GM21576 (cell line): ENCODE measurements around the gene RBM45.
"Not testable (repeated sequence)": the region's sequence is repeated elsewhere in the genome, so short reads cannot be mapped to it uniquely, and the experiment has no call there.

ENCODE experiments used
- ATAC-seq: cut with Tn5 transposase; IDR thresholded peaks from one replicate; pipeline ENCODE4 v1.9.1; 2021; ENCODE audit warnings: mild to moderate bottlenecking, moderate library complexity; ENCODE audit not compliant: unreplicated experiment

RBM45 gene

DNA sequence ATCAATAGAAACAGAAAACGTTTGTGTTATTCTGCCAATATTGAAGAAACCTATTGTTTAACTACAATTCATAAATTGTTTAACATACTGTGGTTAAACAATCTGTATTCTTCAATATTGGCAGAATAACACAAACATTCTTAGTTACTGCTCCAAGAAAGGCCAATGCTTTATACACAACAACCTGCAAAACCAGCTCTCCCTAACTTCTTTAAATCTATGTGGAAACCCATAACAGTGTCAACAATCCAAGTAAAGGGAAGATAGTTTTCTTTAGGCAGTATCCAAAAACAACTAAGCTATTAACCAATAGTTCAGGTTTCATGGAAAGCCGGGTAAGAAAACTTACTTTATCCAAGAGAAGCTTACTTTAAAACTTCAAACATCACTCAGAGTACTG, 6.2 kb upstream of the RBM45 start:
- no peak for ATAC-seq

DNA sequence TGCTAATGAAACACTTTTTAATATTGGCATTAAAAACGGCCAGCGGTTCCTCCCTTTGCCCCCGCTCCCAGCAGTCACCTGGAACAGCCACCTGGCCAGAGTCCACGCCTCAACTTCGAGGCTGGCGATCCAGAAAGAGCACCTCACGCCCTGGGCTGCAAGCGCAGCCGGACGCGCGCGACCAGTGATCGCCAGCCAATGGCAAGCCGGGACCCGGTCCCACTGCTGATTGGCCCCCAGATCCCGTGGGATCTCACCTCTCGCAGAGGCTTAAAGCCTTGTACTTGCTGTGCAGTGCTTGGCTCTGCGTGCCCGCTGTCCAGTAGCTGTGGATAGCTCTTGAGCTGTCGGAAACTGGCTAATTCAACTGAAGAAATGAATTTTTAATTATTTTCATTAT, 4.1 kb upstream of the RBM45 start:
- no peak for ATAC-seq

DNA sequence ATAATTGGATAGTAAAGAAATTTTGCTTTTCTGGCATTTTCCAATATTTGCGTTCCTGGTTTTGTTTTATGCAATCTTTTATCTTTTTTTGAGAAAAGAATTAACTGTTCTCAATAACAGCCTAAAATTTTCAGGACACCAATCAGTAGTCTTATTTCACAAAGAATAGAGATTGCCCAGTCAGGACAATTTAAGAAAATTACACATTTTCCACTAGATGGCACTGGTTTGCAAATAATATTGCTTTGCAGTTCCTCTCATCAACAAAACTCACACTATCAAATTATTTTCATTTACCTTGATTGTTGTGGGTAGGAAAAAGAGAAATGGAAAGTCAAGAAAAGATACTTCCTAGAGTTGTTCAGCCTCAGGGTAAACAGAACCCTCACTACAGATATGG, 2.4 kb upstream of the RBM45 start:
- ATAC-seq: no peak

DNA sequence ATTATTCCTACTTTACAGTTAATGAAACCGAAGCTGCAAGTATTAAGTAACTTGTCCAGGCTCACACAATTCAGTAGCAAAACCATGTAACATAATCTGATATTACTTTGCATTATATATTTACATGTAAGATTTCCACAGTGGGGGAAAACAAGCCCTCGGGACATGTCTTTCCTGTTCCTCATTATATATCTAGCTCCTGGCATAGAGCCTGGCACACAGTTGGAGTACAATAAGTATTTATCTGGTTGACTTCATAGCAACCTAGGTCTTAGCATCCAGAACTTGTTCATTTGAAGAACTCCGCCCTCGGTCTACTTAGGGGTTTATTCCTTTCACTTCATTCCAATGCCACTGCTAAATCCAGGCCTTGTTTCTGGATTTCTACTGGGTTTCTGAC, 1.6 kb upstream of the RBM45 start:
- ATAC-seq: no peak

DNA sequence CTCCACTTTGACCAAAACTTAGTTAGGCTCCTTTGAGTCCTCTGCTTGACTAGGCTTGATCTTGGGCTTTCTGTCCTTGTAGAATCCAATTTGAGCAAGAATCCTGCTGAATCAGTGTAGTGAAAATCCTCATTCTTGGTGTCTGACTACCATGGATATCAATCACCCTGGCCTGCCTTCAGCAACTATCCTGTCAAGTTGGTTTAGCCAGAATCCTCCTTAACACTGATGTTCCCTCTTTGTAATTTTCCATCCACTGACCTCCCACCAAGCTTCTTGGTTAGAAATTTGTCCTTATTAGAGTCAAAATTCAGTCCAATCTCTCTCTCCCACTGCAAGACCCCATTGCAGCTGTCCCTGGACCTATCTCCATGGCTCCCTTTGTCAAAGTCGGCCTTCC, 494 bp upstream of the RBM45 start:
- ATAC-seq: no peak

DNA sequence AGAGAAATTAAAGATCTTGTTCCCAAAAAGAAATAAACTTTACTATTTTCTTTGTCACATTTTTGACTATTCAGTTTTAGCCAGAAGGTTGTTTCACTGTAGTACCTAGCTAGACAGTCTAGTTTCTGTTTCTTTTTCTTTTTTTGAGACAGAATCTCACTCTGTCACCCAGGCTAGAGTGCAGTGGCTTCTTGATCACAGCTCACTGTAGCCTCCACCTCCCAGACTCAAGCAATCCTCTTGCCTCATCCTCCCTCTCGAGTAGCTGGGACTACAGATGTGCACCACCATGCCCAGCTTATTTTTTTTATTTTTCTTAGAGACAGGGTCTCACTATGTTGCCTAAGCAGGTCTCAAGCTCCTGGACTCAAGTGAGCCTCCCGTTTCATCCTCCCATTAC, 2.2 kb downstream of the RBM45 start:
- peak; percentile 54 for ATAC-seq

DNA sequence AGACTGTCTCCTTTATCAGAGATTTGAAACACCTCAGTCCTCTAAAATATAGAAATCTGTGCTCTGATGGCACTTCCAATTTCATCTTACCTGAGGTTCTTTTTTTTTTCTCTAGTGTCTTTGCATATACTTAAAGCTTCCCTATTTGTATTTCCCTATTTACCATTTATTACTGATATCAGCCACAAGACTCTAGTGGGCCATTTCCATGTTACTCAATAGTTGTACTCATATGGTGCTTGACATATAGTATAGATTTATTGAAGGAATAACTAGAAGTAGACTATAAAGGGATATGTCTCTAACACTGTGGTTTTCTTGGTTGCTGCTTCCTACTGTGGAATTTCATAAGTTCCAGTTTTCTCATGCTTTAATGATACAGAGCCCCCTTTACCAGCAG, 3.0 kb downstream of the RBM45 start:
- ATAC-seq: no peak

DNA sequence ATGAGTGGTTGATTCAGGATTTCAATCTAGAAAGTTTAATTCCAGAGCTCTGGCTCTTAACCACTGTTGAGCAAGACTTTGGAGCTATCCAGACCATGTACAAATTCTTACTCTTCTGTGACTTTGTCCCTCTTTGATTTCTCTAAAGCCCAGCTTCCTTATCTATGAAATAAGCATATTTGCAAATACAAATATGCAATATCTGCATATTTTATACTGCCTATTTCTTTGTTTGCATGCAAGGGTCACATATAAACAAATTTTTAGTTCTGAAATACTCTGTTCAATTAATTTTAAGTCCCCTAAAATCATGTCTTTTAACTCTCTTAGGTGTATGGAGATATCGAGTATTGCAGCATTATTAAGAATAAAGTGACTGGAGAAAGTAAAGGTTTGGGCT, 5.5 kb downstream of the RBM45 start:
- ATAC-seq: no peak

DNA sequence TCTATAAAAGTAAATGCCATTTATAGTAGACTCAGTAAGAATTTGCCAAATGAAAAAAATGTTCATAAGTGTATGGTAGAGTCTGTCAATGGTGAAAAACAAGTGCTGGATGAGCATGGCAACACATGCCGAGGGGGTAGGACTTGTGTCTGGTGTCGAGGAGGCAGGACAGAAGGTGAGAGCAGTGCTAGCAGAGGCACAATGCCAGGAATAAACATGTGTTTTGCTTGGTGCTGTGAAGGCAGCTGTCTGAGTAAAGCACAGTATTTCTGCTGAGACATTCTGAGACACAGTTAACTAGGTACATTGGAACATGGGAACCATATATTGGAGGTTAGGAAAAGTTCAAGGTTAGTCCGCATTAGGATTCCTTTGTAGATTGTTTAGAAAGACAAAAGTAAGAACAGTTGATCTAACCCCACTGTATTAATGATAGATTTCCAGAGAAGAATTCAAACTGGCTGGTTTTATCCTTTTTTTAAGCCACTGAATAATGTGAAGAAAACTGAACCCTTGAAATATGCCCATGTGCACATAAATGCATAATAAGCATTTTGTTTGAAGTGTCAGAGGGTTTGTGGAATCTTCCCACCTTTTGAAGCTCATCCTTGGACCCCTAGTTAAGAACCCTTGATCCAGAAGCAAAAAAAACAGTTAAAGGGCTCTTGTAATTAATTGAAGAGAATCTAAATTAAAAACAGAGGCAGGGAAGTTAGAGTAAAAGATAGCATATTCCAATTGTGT, 7.1 kb downstream of the RBM45 start:
- ATAC-seq: no peak

DNA sequence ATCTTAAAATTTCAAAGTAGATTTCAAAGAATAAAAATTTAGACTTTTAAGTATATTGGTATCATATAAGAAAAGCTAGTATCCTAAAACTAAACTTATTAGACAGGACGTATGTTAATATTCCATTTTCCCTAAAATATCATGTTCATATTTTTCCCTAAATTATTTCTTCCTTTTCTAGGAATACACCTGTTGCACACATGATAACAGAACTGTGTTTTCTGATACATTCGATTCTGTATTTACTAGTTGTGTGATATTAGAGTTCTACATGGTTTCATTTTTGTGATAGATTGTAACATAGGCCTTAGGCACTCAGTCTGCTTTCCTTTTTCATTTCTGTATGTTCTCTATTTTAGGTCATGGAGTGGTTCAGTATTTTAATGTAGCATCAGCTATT, 10.9 kb downstream of the RBM45 start:
- ATAC-seq: no peak

DNA sequence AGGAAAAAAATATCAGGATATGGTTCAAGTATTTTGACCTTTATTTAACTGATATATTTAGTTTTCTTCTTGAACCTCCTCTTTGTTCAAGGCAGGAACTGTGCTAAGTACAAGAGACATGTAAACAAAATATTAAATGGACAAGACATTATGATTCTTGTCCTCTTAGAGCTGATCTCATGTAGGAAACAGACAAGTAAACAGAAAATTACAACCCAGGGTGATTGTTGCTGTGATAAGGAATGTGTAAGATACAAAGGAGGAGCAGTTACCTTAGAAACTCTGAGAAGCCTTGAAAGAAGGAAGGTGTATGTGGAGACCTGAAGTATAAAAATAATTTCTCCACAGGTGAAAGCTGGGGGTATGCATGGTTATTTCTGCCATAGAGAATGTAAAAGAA, 12.9 kb downstream of the RBM45 start:
- ATAC-seq: no peak

DNA sequence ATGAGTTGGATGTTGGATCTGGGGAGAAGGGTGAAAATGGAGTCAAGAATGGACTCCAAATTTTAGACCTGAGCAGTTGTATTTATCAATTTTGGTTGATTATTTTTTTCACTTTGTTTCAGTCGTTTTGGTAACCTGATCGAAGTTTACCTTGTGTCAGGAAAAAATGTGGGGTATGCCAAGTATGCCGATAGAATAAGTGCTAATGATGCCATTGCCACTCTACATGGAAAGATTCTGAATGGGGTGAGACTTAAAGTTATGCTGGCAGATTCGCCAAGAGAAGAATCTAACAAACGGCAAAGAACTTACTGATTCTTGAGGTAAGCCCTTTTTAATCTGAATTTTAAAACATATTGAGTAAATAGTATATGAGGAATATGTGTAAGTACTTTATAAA, 13.6 kb downstream of the RBM45 start:
- ATAC-seq: no peak

DNA sequence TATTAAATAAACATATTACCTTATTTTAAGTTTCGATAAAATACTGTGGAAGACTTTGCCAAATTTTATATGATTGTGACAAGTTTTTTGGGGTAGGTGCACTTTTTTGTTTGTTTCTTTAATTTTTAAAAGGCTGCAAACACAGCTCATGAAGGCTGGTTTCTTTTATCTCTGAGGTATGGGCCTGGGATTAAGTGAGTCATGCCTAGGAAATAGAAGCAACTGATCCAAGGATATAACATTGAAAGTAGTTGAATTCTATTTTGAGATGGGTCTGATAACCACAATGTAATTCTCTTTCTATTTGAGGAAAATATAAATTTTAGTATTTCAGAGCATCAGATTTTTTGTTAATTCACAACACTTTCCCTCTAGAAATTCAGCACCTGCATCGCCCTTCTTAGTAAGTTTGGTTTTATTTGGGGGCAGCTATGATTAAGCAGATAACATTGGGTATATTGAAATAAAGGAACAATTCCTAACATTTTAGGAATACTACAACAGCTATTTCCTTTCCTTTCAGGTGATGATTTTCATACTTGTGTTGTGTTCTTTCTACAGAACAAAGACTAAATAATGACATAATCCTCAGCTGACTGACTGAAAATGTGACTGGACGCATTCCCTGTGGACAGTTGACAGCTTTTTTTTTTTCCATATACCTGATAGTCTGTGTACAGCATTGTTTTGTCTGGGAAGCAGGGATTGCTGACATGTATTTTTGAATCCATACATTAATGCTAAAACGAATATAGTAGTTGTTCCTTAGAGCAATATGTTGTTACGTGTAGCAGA, 16.8 kb downstream of the RBM45 start:
- no peak for ATAC-seq

DNA sequence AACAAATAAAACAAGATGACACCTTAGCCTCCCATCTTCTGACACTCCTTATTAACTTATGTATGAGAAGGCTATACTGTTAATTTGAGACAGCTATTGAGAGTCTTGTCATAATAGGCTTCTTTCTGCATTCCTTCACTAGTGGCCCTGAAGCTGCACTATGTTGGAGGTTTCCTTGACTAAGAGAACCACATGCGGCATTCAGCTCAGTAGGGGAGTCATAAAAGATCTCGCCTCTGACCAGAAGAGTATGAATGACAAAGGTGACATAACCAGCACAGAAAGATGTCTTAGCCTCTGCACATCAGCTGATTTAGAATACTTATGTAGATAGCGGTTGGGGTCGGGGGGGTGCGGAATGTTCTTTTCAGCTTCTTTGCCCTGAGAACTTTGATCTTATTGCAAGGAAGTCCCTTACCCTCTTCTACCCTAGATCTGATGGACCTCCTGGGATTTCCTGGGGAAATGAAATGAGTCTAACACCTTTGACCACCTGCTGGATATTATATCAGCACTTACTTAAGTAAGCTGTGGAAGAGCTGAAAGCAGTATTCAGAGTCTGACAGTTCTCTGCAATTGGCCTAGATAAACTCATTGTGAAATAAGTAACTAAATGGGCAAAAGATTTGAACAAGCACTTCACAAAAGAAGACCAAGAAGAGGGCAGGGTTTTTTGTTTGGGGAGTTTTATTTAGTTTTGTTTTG, 24.2 kb downstream of the RBM45 start:
- ATAC-seq: no peak

DNA sequence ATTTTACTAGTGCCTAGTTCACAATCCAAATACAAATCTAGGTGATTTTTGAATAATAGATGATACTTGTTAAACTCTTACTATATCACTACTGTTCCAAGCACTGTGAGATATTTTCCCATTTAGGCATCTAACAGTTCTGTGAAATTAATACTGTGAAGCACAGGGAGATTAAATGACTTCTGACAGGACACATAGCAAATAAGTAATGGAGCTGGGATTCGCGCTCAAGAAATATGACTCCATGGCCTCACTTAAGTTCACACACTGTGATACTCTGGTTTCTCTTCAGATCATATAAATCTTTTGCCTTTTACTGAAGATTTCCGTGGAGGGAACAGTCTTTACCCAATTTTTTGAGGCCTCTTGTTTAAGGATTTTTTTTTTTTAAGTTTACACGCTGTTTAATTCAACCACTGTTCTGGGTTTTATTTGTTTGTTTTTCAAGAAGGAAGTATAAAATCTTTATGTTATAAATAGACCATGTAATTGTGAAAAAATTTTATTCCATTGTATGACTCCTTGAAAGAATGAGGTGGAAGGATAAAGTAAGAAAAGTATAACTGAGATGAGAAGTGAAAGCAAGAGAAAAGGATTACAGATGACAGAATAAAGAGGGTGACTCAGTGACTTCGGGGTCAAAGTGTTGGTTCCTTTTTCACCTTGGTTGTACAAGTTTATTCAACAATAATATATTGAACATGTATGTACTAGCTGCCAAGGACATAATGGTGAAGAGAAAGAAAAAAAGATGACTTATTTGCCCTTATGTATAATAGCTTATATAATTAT, 30.2 kb downstream of the RBM45 start:
- no peak for ATAC-seq

DNA sequence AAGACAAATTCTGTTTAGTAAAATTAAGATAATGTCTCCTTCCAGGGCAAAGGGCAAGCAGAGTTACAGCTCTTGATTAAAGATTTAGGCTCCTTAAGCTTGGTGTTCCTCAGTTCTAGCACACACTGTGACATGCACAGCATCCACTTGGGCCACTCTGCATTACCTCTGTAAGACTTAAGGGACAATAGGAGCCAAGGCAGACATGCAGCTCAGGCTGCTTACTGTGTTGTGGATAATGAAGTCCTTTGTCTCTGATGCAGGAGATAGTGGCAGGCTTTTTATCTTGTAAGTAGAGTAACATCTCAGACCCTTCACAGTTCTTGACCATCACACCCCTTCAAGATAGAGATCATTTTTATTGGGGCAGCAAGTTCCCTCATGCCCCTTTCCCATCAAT, 31.2 kb downstream of the RBM45 start:
- ATAC-seq: no peak

DNA sequence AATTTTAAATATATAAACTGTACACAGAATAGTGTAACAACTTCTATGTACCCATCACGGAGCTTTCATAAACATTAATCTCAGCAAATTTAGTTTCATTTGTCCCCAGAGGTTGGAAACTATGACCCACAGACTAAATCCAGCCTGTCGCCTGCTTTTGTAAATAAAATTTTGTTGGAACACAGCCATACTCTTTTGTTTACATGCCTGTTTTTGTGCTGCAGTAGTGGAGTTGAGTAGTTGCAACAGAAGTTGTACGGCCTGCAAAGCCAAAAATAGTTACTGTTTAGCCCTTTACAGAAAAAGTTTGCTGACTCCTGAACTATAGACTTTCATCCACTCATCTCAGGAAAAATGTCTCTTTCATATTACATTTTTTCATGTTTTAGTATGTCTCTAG, 39.8 kb downstream of the RBM45 start:
- no peak for ATAC-seq

DNA sequence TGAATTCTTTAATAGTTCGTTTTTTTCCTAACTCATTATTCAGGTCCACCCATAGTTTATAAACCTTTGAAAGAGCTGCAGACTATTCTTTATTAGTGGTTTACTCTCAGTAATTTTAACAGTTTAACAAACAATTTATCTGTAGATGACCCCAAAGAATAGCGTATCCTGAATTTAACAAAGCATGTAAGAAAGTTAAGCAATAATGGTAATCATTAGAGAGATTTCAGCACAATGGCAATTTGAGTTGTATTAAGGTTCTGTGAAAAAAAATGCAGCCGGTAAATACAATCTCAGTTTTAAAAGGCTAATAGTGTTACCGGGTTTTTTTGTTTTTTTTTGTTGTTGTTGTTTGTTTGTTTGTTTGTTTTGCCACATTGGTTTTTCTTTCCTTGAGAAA, 40.3 kb downstream of the RBM45 start:
- ATAC-seq: no peak

DNA sequence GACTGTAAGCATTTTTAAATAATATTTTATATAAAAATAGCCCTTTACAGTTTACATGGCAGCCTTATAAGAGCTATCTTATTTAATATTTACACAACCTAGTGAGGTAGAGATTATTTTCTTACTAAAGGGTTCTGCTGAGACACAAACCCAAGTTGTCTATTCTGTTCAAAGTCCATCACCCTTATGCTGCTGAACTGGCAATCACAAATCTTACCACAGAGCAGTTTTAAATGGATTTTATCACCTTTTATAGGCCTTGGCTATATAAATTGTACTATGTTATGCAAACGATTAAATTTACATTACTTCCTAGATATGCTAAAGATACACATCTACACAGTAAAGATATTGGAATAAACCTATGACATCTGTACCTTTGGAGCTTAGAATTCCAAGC, 40.7 kb downstream of the RBM45 start:
- no peak for ATAC-seq

DNA sequence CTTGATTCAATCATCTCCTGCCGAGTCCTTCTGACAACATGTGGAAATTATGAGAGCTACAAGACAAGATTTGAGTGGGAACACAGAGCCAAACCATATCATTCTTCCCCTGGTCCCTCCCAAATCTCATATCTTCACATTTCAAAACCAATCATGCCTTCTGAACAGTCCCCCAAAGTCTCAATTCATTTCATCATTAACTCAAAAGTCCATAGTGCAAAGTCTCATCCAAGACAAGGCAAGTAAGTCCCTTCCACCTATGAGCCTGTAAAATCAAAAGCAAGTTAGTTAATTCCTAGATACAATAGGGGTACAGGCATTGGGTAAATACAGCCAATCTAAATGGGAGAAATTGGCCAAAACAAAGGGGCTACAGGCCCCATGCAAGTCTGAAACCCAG, 41.6 kb downstream of the RBM45 start:
- not testable (repeated sequence) for ATAC-seq

DNA sequence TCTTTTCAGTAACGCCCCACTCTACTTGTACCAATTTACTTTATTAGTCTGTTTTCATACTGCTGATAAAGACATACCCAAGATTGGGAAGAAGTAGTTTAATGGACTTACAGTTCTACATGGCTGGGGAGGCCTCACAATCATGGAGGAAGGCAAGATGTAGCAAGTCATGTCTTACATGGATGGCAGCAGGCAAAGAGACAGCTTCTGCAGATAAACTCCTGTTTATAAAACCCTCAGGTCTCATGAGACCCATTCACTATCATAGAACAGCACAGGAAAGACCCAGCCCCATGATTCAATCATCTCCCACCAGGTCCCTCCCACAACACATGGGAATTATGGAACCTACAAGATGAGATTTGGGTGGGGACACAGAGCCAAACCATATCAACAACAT, 43.3 kb downstream of the RBM45 start:
- no peak for ATAC-seq
